AG09319 (cell line): Measurements from ENCODE around the gene HACD1.
"Not testable (repeated sequence)": the region's sequence is repeated elsewhere in the genome, so short reads cannot be mapped to it uniquely, and the experiment has no call there.

Source experiments
- DNase-seq: peaks from one replicate; pipeline ENCODE4 v3.0.0-alpha.2; 2010; ENCODE audit warnings: low read depth; ENCODE audit errors: extremely low read depth
- TF ChIP-seq, protein P1 (sequence below): IDR thresholded peaks from 2 replicates; pipeline ENCODE4 v1.5.1; 2011; ENCODE audit warnings: low read depth, mild to moderate bottlenecking, inconsistent platforms, low read length, moderate library complexity

The HACD1 gene

DNA sequence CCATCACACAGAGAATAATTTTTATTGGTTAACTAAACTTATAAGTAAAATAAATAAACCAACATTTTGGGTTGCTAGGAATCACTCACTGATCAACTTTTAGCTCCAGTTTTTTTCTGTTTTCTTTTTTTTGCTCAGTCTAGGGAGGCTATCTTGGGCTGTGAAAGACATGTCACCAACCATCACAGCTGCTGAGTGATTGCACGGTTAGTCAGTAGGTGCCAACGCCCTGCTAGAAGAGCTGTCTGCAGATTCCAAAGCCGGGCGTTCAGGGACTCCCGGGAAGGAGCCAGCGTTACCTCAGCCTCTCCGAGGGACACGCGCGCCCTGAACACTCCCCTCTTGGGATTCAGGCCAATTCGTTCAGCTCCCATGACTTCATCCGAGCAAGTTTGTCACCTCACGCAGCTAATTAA lies 26.2 kb upstream of the HACD1 start:
- TF ChIP-seq, protein P1, sequence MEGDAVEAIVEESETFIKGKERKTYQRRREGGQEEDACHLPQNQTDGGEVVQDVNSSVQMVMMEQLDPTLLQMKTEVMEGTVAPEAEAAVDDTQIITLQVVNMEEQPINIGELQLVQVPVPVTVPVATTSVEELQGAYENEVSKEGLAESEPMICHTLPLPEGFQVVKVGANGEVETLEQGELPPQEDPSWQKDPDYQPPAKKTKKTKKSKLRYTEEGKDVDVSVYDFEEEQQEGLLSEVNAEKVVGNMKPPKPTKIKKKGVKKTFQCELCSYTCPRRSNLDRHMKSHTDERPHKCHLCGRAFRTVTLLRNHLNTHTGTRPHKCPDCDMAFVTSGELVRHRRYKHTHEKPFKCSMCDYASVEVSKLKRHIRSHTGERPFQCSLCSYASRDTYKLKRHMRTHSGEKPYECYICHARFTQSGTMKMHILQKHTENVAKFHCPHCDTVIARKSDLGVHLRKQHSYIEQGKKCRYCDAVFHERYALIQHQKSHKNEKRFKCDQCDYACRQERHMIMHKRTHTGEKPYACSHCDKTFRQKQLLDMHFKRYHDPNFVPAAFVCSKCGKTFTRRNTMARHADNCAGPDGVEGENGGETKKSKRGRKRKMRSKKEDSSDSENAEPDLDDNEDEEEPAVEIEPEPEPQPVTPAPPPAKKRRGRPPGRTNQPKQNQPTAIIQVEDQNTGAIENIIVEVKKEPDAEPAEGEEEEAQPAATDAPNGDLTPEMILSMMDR, result no peak
- peak; percentile 25 for DNase-seq

DNA sequence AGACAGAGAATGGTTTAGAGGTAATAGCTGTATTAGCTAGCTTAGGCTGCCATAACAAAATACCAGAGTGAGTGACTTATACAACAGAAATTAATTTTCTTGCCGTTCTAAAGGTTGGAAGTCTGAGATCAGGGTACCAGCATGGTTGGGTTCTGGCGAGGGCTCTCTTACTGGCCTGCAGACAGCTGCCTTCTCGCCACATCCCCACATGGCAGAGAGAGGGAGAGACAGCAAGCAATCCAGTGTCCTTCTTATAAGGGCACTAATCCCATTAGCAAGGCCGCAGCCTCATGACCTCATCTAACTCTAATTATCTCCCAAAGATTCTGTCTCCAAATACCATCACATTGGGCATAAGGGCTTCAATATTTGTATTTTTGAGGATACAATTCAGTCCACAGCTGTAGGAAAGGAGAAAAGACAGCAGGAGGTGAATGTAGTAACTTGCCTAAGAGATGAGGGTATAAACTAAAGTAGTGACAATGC lies 23.2 kb upstream of the HACD1 start:
- TF ChIP-seq, protein P1, result no peak
- no peak for DNase-seq

DNA sequence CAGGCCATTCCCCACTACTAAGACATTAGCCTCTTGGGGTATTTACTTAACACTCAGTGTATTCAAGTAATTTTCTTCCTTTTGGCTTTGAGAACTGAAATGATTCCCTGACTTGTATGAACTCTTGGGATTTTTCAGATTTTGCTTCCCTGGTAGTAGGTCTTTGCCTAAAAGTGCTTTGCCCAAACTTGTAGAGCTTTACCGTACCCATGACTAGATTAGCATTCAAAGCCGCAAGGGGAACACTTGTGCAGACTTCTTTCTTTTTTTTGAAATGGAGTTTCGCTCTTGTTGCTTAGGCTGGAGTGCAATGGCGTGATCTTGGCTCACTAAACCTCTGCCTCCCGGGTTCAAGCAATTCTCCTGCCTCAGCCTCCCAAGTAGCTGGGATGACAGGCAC lies 20.7 kb upstream of the HACD1 start:
- no peak for DNase-seq
- TF ChIP-seq, protein P1, result no peak

DNA sequence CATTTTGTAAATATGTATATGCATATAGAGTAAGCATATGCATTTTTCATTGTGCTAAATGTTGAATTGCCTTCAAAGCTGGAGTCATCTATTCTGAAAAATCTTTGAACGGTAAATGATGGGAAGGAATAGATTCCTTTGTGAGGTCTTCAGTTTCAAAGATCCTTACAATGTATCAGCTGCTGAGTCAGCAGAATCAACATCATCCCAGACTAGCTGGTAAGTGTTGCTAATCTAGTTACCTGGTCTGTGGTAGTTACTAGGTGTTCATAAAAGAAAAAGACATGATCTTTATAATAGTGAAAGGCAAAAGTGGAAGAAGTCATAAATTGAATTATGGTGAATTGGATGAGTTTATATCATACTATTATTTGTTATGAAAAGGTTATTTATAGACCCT lies 16.2 kb upstream of the HACD1 start:
- no peak for DNase-seq
- TF ChIP-seq, protein P1, result no peak

DNA sequence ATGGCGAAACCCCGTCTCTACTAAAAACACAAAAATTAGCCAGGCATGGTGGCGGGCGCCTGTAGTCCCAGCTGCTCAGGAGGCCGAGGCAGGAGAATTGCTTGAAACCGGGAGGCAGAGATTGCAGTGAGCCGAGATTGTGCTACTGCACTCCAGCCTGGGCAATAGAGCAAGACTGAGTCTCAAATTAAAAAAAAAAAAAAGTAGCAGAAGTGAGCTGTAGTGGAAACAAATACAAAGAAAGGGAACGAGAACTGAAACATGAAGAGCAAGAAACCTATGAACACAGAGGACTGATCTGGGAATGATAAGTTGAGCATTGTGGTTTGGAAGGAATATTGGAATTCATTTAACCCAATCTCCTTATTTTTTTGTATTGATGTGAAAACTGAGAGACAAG lies 15.4 kb upstream of the HACD1 start:
- DNase-seq, result not testable (repeated sequence)

DNA sequence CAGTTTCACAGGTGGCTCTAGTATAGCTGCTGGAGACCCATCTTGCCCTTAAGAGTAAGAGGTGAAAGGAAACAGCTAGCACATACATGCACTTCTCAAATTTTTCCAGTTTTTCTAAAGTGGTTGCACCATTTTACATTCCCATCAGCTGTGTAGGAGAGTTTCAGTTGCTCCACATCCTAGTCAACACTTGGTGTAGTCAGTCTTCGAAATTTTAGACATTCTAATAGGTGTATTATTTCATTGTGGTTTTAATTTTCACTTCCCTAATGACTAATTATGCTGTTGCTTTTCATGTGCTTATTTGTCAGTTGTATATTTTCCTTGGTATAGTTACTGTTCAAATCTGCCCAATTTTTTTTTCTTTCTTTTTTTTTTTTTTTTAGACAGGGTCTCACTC lies 9.5 kb upstream of the HACD1 start:
- TF ChIP-seq, protein P1, result no peak
- no peak for DNase-seq

DNA sequence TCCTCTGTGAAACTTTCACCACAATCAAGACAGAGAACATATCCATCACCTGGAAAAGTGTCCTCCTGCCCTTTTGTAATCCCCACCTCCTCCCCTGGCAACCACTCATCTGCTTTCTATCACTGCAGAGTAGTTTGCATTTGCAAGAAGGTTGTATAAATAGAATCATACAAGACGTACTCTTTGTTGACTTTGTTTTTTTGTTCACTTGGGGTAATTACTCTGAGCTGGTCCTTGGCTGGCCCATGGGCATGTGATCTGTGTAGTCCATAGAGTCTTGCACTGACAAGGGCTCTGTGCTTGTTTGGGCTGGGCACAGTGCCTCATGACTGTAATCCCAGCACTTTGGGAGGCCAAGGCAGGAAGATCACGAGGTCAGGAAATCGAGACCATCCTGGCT lies 7.8 kb upstream of the HACD1 start:
- TF ChIP-seq, protein P1, result no peak
- no peak for DNase-seq

DNA sequence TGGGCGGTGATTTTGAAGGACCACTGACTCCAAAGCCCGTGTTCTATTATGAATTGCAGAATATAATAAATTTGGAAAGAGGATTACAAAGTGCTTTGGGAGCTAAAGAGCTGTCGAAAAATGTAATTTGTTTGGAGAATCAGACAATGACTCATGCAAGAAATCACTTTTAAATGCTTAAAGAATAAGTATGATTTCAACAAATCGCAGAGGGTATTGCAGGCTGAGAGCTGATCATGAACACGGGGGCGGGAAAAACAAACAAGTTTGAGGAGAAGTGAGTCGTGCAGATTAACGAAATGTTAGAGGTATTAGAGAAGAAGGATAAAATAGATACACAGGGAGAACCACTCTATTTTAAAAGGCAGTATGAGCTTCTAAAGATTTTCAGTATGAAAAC lies 4.9 kb upstream of the HACD1 start:
- TF ChIP-seq, protein P1, result no peak
- no peak for DNase-seq
